Colon (tissue), 2 donors: ENCODE data around the gene GFER.
"Not testable (repeated sequence)": the region's sequence is repeated elsewhere in the genome, so short reads cannot be mapped to it uniquely, and the experiment has no call there.

Experiments
- FAIRE-seq: peaks from 2 replicates; lab custom pipeline; 2012; peaks lifted over from hg19 to GRCh38; lab: Jason Lieb, UNC
- donor health status: control.
- donor health status: control.

Gene GFER

DNA sequence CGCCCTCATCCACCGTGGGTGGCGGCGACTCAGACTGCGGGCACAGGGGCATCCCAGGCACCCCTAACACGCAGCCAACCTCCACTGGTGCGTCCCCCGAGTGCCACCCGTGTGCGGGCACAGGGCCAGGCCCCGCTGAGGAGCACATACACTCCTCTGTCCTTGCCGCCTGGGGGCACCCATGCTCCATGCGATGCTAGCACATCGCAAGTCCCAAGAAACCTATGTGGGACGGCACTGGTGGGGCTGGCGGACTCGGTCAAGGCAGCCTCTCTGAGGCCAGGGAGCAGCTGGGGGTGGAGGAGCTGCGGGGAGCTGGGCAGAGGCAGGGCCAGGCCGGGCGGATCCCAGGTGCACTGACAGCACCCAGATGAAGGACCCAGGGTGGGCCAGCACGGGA lies 21.7 kb downstream of the GFER start:
- FAIRE-seq = no peak

DNA sequence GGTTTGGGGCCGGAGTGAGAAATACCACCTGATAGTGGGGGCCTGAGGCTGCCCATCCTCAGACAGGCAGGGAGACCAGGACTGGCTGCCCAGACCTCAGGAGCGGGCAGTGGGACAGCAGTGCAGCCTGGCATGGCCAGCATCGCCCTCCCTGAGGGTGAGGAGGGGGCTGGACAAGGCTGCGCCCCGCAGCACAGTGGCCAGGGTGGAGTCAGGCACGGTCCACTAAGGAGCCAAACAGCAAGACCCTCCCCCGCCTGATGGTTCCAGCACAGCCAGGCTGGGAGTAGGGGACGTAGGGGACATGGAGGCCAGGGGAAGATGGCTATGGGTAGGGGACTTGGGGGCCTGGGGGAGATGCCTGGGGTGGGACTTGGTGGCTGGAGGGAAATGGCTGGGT lies 22.3 kb downstream of the GFER start:
- no peak for FAIRE-seq

DNA sequence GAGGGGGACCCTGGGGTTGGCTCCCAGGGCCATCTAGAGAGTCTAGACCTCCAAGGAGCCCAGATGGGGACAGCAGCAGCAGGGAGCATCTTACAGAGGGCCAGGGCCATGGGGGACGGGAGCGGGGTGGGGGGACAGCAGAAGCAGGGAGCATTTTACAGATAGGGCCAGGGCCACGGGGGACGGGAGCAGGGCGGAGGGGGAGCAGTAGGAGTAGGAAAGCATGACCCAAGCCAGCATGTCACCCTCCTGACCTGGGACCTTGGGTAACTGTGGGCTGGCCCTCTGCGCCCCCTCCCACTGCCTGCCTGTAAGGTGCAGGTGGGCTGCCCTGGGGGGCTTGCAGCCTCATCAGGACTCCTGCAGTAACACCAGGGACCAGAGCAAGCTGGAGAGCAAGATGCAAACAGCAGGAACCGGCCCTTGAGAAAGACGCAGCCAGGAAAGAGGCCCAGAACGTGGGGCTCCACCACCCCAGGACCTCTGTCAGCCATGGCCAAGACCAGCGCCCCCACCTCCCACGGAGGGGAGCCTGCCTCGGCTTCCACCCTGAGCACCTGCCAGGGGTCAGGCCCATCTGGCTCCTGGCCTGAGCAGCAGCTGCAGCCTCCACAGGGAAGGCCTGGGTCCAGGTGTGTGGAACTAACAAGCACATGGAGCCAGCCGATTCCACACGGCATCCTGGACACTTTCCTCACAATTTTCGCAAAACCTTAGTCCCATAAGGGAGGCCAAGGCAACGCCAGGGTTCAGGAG lies 23.3 kb downstream of the GFER start:
- FAIRE-seq = no peak

DNA sequence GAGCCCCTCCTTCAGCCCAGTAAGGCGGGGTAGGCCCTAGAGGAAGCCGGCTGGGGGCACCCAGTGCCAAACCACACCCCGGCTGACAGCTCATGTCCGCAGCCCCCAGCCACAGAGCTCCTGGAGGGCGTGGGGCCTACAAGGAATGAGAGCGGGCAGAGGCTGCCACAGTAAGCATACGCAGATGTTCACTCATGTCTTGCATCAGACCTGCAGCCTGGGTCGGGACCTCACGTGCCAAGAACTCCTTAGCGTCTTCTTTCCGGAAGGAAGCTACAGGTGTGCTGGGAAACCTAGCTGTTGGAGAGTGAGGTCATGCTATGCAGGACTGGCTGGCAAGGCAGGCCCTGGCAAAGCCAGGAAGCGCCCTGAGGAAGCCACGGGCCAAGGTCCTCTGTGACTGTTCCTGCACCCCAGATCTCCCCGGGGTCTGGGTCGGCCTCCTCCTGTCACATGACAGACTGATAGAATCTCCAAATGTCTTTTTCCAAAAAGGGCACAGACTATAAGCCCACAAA lies 24.1 kb downstream of the GFER start:
- no peak for FAIRE-seq

DNA sequence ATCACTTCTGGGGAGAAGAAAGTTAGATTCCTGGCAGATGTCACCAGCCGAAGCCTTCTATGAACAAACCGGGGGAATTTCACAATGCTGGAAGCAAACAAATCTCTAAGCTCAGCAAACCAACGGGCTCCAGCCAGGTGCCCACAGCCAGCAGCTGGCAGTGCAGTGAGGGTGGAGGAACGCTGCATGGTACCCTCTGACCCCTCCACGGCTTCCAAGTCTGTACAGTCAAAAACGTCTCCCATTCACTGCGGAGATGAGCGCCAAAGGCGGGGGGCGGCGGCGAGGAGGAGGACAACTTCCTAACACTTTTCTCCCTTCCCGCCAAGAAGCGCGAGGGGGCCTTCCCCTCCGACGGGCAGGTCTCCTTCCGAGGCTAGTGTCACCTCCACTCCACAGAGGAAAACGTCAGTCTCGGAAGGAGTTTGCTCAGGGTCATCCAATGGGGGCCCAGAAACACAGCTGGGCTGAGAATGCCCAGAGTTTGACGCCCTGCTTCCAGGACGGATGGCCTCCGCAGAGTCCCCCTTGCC lies 24.7 kb downstream of the GFER start:
- no peak for FAIRE-seq

DNA sequence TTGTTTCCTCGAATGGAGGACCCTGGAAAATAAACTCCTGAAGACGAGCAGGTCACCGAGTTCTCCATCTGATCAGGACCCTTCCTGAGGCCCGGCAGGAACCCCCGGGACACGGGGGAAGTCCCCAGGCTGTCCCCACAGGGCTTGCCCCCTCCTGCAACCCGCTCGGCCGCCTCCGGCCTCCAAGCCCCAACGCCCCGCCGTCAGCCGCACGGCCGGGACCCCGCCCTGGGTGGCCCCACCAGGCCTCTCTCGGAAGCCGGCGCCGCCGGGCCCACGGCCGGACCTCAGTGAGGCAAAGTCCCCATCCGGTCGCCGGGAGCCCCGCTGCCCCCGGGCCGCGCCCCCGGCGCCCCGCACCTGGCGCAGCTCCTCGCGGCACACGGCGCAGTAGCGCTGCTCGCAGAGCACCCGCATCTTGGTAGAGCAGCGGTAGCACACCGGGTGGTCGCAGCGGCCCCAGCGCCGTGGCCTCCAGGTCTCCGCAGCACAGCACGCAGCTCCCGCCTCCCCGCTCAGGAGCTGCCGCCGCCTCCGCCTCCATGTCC lies 25.2 kb downstream of the GFER start:
- FAIRE-seq = no peak

DNA sequence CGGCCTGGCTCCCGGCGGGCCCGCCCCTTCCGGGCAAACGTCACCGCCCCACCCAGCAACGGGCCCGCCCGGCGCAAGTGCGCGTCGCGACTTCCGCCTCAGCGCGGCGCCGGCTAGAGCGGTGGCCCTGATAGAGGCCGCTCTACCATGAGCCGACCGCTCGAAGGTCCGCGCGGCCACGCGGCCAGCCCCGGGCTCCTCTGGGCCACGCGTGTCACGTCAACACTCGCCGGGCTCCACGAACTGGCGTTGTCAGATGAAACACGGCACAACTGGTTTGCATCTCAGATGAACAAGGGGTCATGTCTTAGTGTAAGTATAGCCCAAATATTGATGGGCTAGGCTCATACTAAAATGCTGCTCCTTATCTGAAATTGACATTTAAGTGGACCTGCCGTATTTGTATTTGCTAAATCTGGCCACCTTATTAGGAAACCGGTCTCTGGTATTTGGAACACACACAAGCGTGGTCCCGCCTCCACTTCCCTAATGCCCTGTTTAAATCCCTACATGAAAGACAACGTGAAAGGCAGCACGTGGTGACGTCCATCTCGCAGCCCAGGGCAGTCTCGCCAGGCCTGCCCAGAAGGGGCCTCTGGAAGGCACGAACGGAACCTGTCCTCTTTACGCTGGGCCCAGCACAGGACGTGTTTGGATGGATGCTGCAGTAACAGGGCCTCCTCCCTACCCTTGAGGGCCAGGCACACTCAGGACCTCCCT lies 26.0 kb downstream of the GFER start, which contains the start of gene ZNF598:
Gene ZNF598 (minus strand): TSS at position 31 of the 720 bp plus-strand sequence.
- no peak for FAIRE-seq

DNA sequence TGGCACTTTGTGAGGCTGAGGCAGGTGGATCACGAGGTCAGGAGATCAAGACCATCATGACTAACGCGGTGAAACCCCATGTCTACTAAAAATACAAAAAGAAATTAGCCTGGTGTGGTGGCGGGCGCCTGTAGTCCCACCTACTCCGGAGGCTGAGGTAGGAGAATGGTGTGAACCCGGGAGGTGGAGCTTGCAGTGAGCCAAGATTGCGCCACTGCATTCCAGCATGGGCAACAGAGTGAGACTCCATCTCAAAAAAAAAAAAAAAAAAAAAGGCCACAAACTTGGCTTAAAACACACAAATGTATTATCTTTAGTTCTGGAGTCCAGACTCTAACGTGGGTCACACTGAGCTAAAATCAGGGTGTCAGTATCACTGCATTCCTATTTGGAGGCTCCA lies 27.7 kb downstream of the GFER start:
- not testable (repeated sequence) for FAIRE-seq

DNA sequence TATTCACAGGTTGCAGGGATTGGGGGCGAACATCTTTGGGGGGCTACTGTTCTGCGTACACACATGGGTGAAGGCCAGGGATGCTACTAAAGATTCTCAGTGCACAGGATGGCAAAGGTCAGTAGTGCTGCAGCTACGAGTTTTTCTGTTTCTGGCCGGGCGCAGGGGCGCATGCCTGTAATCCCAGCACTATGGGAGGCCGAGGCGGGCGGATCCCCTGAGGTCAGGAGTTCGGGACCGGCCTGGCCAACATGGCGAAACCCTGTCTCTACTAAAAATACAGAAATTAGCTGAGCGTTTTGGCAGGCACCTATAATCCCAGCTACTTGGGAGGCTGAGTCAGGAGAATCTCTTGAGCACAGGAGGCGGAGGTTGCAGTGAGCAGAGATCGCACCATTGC lies 29.5 kb downstream of the GFER start:
- no peak for FAIRE-seq

DNA sequence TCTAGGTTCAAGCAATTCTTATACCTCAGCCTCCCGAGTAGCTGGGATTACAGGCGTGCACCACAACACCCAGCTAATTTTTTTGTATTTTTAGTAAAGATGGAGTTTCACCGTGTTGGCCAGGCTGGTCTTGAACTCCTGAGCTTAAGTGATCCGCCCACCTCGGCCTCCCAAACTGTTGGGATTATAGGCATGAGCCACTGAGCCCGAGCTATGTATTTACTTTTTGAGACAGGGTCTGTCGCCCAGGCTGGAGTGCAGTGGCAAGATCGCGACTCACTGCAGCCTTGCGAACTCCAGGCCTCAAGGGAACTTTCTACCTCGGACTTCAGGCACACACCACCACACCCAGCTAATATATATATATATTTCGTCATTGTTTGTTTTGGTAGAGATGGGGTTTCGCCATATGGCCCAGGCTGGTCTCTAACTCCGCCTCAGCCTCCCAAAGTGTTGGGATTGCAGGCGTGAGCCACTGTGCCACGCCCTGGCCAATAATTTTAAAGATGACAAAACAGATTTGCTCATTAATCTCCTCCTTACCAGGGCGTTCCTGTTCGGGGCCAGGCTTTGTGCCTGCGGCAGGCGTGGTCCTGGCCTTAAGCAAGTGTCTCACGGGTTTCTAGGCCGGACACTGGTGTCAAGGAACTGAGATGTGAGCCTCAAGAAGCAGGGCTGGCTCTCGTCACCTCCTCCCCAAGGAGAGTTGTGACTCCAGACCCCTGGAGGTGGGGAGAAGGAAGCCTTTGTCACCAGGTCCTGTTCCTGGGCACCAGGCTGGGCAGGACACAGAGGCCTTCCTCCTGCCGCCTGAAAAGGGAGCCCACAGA lies 31.3 kb downstream of the GFER start:
- FAIRE-seq = no peak

DNA sequence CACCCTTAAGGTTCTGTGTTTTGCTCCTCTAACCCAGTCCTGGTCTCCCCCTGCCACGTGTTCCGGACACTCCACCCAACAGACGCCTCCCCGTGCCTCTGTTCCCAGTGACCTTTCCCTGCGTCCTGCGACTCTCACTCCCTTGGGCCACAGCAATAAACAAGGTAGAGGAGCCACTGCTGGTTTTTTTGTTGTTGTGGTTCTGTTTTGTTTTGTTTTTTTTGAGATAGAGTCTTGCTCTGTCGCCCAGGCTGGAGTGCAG lies 31.9 kb downstream of the GFER start:
- FAIRE-seq = no peak

DNA sequence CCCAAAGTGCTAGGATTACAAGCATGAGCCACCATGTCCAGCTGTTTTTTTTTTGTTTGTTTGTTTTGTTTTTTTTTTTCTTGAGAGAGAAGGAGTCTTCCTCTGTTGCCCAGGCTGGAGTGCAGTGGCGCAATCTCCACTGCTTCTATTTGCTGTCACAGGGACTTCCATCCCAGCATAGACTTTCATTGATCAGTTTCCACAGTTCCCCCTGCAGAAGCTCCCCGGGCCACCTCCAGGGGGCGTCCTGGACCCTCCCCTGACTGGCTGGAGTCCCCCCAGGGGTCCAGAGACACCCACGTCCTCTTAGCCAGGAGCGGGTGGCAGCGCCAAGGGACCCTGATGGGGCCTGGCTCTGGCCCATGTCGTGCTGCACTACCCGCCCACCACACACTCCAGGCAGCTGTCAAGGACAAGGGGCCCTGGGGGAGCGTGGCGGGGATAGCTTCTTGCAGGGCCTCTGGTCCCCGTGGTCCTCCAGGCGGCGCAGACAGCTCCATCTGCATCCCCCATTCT lies 32.5 kb downstream of the GFER start:
- no peak for FAIRE-seq

DNA sequence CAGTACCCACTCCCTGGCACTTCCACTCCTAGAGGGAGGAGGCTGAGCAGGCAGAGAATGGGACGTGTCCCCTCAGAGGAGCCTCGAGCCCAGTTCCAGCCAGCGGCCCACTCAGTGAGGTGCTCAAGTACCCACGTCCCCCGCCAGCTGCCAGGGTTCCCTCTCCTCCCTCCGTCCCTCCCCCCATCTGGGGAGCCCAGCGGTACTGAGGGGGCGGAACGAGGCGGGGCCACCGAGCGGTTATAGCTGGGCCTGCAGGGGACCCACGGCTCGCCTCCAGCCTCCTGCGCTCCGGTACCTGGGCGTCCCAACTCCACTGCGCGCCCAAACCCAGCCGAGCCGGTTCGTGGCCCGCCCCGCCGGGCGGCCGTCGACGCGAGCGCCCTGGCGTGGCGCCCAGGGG lies 35.5 kb downstream of the GFER start, which contains the start of gene NPW:
Gene NPW (plus strand): TSS at position 268 of the 403 bp plus-strand sequence.
- no peak for FAIRE-seq

DNA sequence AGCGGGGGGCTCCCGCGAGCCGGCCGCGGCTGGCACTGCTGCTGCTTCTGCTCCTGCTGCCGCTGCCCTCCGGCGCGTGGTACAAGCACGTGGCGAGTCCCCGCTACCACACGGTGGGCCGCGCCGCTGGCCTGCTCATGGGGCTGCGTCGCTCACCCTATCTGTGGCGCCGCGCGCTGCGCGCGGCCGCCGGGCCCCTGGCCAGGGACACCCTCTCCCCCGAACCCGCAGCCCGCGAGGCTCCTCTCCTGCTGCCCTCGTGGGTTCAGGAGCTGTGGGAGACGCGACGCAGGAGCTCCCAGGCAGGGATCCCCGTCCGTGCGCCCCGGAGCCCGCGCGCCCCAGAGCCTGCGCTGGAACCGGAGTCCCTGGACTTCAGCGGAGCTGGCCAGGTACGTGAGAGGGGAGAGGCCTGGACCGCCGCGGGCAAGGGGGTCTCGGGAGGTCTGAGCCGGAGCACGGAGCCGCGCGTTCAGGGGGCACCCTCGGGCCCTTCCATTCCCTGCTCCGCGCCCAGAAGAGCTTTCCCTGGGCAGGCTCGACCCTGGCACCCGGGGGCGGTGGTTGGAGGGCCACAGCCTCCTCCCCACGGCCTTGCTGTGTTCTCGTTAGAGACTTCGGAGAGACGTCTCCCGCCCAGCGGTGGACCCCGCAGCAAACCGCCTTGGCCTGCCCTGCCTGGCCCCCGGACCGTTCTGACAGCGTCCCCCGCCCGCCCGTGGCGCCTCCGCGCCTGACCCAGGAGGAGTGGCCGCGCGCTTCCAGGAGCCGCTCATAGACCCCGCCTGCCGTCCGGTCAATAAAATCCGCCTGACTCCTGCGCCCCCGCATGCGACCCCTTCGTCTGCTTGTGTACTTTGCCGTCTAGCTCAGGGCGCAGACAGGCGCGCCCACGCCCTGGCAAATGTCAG lies 36.2 kb downstream of the GFER start:
- no peak for FAIRE-seq

DNA sequence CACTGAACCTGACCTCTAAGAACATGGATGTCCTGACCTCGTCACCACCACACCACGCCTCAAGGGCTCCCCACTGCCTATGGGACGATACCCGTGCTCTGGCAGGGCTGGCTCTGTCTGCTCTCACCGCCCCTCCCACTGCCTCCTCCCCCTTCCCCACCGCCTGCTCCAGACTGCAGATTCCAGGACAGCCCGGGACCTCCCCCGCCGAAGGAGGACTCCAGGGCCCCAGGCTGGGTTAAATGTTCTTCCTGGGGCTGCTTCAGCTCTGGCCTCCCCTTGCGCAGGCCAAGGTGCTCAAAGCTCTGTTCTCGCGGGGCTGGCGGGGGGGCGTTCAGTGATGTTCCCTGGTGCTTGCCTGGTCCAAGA lies 38.7 kb downstream of the GFER start:
- no peak for FAIRE-seq

DNA sequence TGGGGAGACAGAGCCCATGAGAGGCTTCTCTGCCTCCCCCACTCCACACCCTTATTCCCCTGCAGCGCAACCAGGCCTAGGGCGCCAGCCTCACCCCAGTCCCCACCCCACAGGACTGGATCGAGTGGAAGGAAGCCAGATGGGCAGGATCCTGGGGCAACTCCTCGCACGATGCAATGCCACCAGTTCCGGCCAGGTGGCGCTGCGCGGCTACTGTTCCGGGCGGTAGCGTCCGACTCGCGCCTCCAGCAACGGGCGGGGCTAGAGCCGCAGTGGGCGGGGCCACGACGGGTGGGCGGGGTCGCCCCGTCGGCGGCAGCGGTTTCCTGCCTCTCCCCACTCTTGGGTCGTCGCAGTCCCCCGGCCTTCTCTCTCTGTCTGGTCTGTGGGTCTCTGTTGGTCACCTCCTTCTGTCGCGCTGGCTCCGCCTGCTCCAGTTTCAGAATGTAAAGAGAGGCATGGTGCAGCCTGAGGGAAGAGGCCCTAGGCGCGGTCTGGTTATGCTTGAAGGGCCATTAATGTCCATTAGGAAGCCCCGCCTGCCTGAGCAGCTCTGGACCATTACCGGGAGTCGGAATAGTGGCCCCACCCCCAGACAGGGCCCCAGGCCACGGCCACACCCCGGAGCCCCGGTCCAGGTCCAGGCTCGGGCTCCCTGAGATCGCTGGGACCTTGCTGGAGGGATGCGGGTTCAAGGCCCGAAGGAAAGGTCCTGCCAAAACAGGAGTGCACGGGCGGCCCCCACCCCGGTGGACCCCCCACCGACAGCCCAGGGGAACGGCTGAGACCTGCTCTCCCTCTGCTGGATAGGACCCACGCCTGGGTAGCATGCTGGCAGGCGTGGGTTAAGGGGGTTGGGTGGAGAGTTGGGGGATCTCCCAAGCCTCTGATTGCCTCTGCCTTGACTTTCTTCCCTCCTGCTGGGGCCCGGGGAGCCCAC lies 39.4 kb downstream of the GFER start:
- no peak for FAIRE-seq

DNA sequence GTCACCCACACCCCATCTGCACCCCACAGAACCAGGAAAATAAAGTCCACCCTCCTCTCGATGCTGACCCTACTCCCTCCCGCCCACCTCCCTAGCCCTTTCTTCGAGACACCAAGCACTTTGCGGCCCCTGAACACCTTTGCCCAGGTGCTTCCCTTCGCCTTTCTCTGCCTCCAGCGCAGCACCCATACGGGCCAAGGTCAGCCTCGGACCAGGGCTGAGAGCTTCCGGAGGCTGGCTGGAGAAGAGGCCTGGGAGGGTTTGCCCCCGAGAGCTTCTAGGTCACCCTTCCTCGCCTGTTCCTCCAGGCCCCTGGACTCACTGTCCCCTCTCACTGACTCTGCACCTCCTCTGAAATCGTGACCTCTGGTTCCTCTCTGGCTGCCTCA lies 40.0 kb downstream of the GFER start:
- FAIRE-seq = no peak

DNA sequence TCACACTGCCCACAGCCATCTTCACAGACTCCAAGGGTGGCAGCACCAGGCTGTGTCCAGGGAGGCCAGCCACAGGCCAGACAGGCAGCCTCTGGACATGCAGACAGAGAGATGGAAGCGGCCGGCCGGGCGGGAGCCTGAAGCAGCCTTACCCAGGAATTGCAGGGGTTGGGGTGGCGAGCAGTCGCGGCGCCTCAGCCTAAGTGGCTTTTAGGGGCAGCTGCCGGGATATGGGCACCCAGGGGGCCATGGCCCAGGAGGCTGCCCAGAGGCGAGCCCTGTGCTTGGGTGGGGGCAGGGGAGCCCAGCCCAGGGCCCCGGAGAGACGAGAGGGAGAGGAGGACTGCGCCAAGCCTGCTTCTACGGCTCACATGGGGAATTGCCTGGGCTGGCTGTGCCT lies 41.3 kb downstream of the GFER start:
- no peak for FAIRE-seq

DNA sequence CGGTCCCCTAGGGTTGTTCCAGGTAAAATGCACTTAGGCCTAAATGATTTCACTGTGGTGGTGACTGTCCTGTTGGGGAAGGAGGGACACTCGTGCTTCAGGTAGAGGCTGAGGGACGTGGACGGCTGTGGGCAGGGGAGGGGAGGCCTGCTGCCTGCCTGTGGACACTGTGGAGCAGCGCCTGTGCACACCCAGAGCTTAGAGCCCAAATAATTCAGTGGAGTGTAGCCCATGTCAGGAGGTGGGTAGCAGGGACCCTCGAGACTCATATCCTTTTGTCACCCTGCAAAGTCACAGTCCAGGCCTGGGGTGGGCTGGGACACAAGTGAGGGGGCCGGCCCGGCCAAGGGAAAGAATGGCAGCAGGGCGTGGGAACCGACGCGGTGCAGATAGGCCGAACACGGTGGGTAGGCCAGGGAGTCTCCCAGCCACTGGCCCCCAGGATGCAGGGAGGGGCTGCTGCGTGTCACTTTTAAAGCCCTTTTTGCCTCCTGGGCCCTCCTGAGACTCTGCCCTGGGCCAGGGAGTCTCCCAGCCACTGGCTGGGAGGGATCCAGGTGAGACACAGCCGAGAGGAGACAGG lies 42.0 kb downstream of the GFER start:
- no peak for FAIRE-seq
